GM23338 (cell line): ENCODE data around the gene USP32. TPM values are rescaled to one million over a fixed set of nuclear protein-coding genes. Genes with fewer than 3 reads are reported as not detected.

Experiments used
- ATAC-seq: fragments of 200-7000 bp; cut with Tn5 transposase; 3 replicates; pipeline ENCODE4 v1.9.1; 2020
- DNase-seq: peaks from one replicate; pipeline ENCODE4 v3.0.0-alpha.2; 2015; ENCODE audit warnings: low spot score
- H2AFZ ChIP-seq: fragments of 200-600 bp; sonication (generic); 2 replicates; pipeline ENCODE4 v1.8.0; 2016; ENCODE audit warnings: antibody characterized with exemption, mild to moderate bottlenecking, moderate library complexity
- H3F3A ChIP-seq: fragments of 200-600 bp; sonication (generic); replicated peaks from 2 replicates; pipeline ENCODE4 v1.8.0; 2017; ENCODE audit warnings: antibody characterized with exemption, mixed run types, low read depth
- H3K27ac ChIP-seq: fragments of 200-600 bp; sonication (generic); 2 replicates; pipeline ENCODE4 v1.6.1; 2016; ENCODE audit warnings: low read depth
- H3K27me3 ChIP-seq: fragments of 200-600 bp; sonication (generic); 2 replicates; pipeline ENCODE4 v1.8.0; 2016; ENCODE audit warnings: mild to moderate bottlenecking, mixed run types, moderate library complexity; ENCODE audit not compliant: insufficient read depth
- H3K36me3 ChIP-seq: fragments of 200-600 bp; sonication (generic); 2 replicates; pipeline ENCODE4 v1.8.0; 2016; ENCODE audit warnings: mild to moderate bottlenecking; ENCODE audit not compliant: insufficient read depth
- H3K4me1 ChIP-seq: fragments of 200-600 bp; sonication (generic); 2 replicates; pipeline ENCODE4 v1.8.0; 2016; ENCODE audit warnings: mild to moderate bottlenecking, moderate library complexity; ENCODE audit not compliant: insufficient read depth
- H3K4me2 ChIP-seq: fragments of 200-600 bp; sonication (generic); 2 replicates; pipeline ENCODE4 v1.7.1; 2017; ENCODE audit warnings: mixed run types
- H3K4me3 ChIP-seq: fragments of 200-600 bp; sonication (generic); 2 replicates; pipeline ENCODE4 v1.6.1; 2016; ENCODE audit warnings: mixed run types
- H3K79me2 ChIP-seq: fragments of 200-600 bp; sonication (generic); replicated peaks from 2 replicates; pipeline ENCODE4 v1.8.0; 2017; ENCODE audit warnings: mild to moderate bottlenecking; ENCODE audit not compliant: insufficient read depth
- H3K9me2 ChIP-seq: fragments of 200-600 bp; sonication (generic); 2 replicates; pipeline ENCODE4 v1.8.0; 2017; ENCODE audit not compliant: insufficient read depth
- H4K20me1 ChIP-seq: fragments of 200-600 bp; sonication (generic); replicated peaks from 2 replicates; pipeline ENCODE4 v1.8.0; 2017; ENCODE audit warnings: mild to moderate bottlenecking; ENCODE audit not compliant: insufficient read depth
- H3K27ac Mint-ChIP-seq: 2 replicates; pipeline ENCODE4 v1.8.0; 2020; ENCODE audit warnings: inconsistent platforms, mild to moderate bottlenecking, moderate library complexity, mixed read lengths
- H3K27me3 Mint-ChIP-seq: 3 replicates; pipeline ENCODE4 v1.8.0; 2022; ENCODE audit warnings: low read depth, mild to moderate bottlenecking, moderate library complexity, mixed read lengths, inconsistent platforms; ENCODE audit not compliant: insufficient read depth, poor library complexity
- H3K36me3 Mint-ChIP-seq: 3 replicates; pipeline ENCODE4 v1.8.0; 2021; ENCODE audit warnings: low read depth, mild to moderate bottlenecking, inconsistent platforms, moderate library complexity, mixed read lengths
- H3K4me1 Mint-ChIP-seq: 3 replicates; pipeline ENCODE4 v1.8.0; 2020; ENCODE audit warnings: mild to moderate bottlenecking, inconsistent platforms, mixed read lengths
- H3K4me3 Mint-ChIP-seq: 3 replicates; pipeline ENCODE4 v1.8.0; 2021; ENCODE audit warnings: moderate library complexity, mild to moderate bottlenecking, inconsistent platforms, mixed read lengths
- H3K9me3 Mint-ChIP-seq: 3 replicates; pipeline ENCODE4 v1.8.0; 2020; ENCODE audit warnings: moderate library complexity, mild to moderate bottlenecking, inconsistent platforms, mixed read lengths
- CREB1 ChIP-seq: fragments of 250-450 bp; sonication (Bioruptor Pico); IDR thresholded peaks from 2 replicates; pipeline ENCODE4 v1.5.0; 2020; ENCODE audit warnings: low read depth, mild to moderate bottlenecking, moderate library complexity
- CTCF ChIP-seq, 2 experiments: fragments of 200-600 bp in 1 of 2; sonication (generic) in 1 of 2; conservative IDR thresholded peaks; 2 replicates each; pipeline versions ENCODE4 v1.5.1 to v1.6.1; 2016 to 2017; ENCODE audit warnings: antibody characterized with exemption in 2 of 2, low read depth in 2 of 2, mild to moderate bottlenecking in 2 of 2, moderate library complexity in 1 of 2
- ETS1 ChIP-seq: IDR thresholded peaks from 2 replicates; pipeline ENCODE4 v1.6.1; 2016; ENCODE audit warnings: antibody characterized with exemption
- EZH2 ChIP-seq: fragments of 200-600 bp; sonication (generic); IDR thresholded peaks from one replicate; pipeline ENCODE4 v1.8.0; 2017; ENCODE audit warnings: antibody characterized with exemption, mild to moderate bottlenecking, low read depth; ENCODE audit not compliant: unreplicated experiment
- EZH2phosphoT487 ChIP-seq: fragments of 200-600 bp; sonication (generic); IDR thresholded peaks from one replicate; pipeline ENCODE4 v1.8.1; 2018; ENCODE audit warnings: antibody characterized with exemption; ENCODE audit not compliant: unreplicated experiment
- JUNB ChIP-seq: IDR thresholded peaks from one replicate; pipeline ENCODE4 v1.6.1; 2016; ENCODE audit warnings: antibody characterized with exemption; ENCODE audit not compliant: unreplicated experiment
- NANOG ChIP-seq: IDR thresholded peaks from 2 replicates; pipeline ENCODE4 v1.6.1; 2016; ENCODE audit warnings: antibody characterized with exemption, borderline replicate concordance
- POLR2AphosphoS5 ChIP-seq: IDR thresholded peaks from 2 replicates; pipeline ENCODE4 v1.6.1; 2016; ENCODE audit warnings: antibody characterized with exemption, low read depth
- REST ChIP-seq: IDR thresholded peaks from one replicate; pipeline ENCODE4 v1.6.1; 2018; ENCODE audit warnings: antibody characterized with exemption; ENCODE audit not compliant: unreplicated experiment
- STAT1 ChIP-seq: IDR thresholded peaks from one replicate; pipeline ENCODE4 v1.6.1; 2016; ENCODE audit warnings: antibody characterized with exemption; ENCODE audit not compliant: unreplicated experiment
- ZNF114 ChIP-seq: fragments of 250-450 bp; sonication (Bioruptor Pico); IDR thresholded peaks from 2 replicates; pipeline ENCODE4 v1.5.0; 2020; ENCODE audit warnings: mild to moderate bottlenecking, moderate library complexity
- ZNF331 ChIP-seq: fragments of 250-450 bp; sonication (Bioruptor Pico); IDR thresholded peaks from 2 replicates; pipeline ENCODE4 v1.5.0; 2020; ENCODE audit warnings: low read depth, mild to moderate bottlenecking, moderate library complexity
- ZNF462 ChIP-seq: fragments of 250-450 bp; sonication (Bioruptor Pico); IDR thresholded peaks from 2 replicates; pipeline ENCODE4 v1.5.0; 2020; ENCODE audit warnings: mild to moderate bottlenecking, moderate library complexity
- polyA plus RNA-seq: library from polyadenylated mRNA; unstranded; fragments of >200 nt; fragmentation: Nextera tagmentation; extraction: Ambion mirVana; gene quantifications from 2 replicates; pipeline ENCODE4 v1.2.1, GENCODE V29; 2016
- total RNA-seq: library from RNA; depleted of rRNA; stranded (reverse); fragments of >200 nt; shearing (Covaris generic); gene quantifications from 2 replicates; pipeline ENCODE4 v1.2.3, GENCODE V29; 2014

USP32 gene
- total and polyA plus RNA-seq, 2 experiments from 2014 or later = 43.6 to 129 TPM

DNA sequence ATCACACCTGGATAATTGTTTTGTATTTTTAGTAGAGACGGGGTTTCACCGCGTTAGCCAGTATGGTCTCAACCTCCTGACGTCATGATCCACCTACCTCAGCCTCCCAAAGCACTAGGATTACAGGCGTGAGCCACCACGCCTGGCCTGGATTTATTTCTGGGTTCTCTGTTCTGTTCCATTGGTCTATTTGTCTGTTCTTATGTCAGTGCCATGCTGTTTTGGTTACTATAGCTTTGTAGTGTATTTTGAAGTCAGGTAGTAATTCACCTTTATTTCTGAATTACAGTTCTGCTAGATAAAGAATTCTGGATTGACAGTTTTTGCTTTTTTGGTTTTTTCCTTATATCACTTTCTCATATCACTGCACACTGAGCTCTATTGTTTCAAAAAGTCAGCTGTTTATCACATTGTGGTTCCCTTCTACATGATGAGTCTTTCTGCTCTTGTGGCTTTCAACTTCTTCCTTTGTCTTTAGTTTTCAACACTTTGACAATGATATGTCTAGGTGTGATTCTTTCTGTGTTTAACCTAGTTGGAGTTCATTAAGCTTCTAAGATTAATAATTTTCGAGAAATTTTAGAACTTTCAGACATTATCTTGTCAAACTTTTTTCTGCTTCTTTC is 144.0 kb downstream of the USP32 start:
- Mint-ChIP-seq H3K4me3 (no peak overlapping the region), H3K27ac (no peak overlapping the region), H3K36me3 (peaks cover 38% of the 10 kb centered on the region), H3K9me3 (no peaks in the 10 kb centered on the region), H3K4me1 (no peaks in the 10 kb centered on the region), H3K27me3 (peaks cover 2% of the 10 kb centered on the region)
- ATAC-seq (no peak), DNase-seq (no peak)
- H3K4me3 ChIP-seq = no peak overlapping the region
- H2AFZ ChIP-seq = no peak overlapping the region
- no peaks in the 10 kb centered on the region for H3F3A ChIP-seq
- no peak overlapping the region for H3K4me2 ChIP-seq
- no peak overlapping the region for H3K27ac ChIP-seq
- no peaks in the 10 kb centered on the region for H3K9me2 ChIP-seq
- H4K20me1 ChIP-seq = no peaks in the 10 kb centered on the region; the same call in 1 of the 2 replicates
- peaks cover 5% of the 10 kb centered on the region; the same call in 1 of the 2 replicates for H3K36me3 ChIP-seq
- H3K4me1 ChIP-seq = no peaks in the 10 kb centered on the region
- H3K79me2 ChIP-seq = no peaks in the 10 kb centered on the region
- no peaks in the 10 kb centered on the region for H3K27me3 ChIP-seq
- TF ChIP-seq CTCF (conservative IDR thresholded peaks at IDR 0.05; ENCODE audit: low read depth in 2 of 2) (no peak), POLR2AphosphoS5 (no peak), STAT1 (no peak), NANOG (no peak), JUNB (no peak), EZH2phosphoT487 (no peak), ETS1 (no peak), ZNF331 (CRISPR knock-in tag) (no peak), CREB1 (CRISPR knock-in tag) (no peak), EZH2 (no peak), ZNF114 (CRISPR knock-in tag) (no peak), ZNF462 (CRISPR knock-in tag) (no peak), REST (no peak)
